Putamen (tissue), 1 donor: ENCODE measurements around the gene TPD52L1.
"Not testable (repeated sequence)": the region's sequence is repeated elsewhere in the genome, so short reads cannot be mapped to it uniquely, and the experiment has no call there.

ENCODE experiments used
- DNase-seq: peaks from one replicate; pipeline ENCODE4 v3.0.0-alpha.2; 2016; ENCODE audit warnings: low spot score

Gene TPD52L1

DNA sequence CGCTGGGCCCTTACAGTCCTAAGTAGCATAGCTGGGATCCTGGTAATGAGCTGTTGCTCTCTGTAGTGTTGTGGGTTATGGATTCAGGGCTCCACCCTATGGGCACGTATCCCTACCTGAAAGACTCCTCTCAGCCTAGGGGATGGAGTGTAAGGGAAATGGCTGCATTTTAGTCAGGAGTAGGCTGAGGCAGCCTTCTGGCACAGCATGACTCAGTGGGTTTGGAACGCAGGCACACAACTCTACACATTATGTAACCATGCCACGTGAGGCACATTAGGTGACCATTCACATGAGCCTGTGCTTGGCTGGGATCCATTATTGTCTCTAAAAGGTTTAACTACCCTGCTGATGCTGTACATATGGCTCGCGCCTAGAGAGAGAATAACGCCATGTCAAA is 120.4 kb downstream of the TPD52L1 start:
- no peak for DNase-seq

DNA sequence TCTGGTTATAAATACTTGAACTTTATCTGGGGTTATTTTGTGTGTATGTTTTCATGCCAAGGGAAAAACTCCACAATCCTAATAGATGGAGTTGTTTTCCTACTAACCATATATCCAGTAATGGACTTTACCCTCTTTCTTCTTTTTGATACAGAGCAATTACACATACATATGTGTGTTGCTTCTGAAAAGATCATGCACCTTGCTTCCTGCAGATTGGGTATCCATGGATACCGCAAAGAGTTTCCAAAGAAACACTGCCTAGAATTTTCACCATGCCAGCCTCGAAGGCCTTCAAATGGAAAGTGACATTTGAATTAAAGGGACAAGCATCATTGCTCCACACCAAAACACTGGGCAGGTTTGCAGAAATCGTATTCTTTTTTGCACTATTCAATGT is 121.4 kb downstream of the TPD52L1 start:
- no peak for DNase-seq

DNA sequence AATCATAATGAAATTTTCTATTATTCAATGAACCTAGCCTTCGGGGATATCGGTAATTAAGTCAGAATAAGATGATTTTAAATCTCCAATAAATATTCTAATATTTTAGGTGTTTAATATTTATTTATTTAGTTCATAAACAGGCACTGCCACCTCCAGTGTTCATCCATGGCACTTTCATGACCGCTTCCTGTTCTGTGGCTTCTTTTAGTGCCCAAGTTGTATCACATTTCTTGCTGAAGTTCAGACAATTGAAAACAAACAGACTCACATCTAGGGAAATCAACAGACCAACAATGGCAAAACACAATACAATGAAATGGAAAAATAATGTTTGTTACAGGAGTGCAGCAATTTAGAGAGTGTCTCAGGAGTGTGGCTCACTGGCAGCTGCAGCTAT is 122.2 kb downstream of the TPD52L1 start:
- no peak for DNase-seq

DNA sequence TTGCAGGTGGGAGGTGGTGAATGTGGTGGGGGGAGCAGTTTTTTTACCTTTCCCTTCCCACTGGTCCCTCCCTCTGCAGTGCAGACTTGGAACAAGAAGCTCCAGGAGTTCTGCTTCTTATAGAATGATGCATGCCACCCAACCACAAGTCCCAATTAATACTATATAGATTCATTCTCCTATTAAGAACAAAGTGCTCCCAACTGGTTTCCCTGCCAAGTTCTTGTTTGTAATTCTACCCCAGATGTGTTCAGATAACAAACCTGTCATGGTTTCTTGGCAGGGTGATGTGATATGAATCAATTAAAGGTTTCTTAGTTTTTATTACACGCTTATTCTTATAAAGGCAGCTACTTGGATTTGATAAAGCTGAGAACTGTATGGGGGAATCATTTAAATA is 124.3 kb downstream of the TPD52L1 start:
- DNase-seq: no peak

DNA sequence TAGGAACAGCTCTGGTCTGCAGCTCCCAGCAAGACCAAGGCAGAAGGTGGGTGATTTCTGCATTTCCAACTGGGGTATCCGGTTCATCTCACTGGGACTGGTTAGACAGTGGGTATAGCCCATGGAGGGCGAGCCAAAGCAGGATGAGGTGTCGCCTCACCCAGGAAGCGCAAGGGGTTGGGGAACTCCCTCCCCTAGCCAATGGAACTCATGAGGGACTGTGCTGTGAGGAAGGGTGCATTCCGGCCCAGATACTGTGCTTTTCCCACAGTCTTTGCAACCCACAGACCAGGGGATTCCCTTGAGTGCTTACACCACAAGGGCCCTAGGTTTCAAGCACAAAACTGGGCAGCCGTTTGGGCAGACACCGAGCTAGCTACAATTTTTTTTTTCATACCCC is 126.4 kb downstream of the TPD52L1 start:
- no peak for DNase-seq

DNA sequence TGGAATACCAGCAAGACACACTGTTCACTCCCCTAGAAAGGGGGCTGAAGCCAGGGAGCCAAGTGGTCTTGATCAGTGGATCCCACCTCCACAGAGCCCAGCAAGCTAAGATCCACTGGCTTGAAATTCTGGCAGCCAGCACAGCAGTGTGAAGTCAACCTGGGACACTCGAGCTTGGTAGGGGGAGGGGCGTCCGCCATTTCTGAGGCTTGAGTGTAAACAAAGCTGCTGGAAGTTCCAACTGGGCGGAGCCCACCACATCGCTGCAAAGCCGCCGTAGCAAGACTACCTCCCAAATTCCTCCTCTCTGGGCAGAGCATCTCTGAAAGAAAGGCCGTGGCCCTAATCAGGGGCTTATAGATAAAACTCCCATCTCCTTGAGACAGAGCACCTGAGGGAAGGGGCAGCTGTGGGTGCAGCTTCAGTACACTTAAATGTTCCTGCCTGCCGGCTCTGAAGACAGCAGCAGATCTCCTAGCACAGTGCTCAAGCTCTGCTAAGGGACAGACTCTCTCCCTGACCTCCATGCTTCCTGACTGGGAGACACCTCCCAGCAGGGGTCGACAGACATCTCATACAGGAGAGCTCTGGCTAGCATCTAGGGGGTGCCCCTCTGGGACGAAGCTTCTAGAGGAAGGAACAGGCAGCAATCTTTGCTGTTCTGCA is 126.9 kb downstream of the TPD52L1 start:
- DNase-seq: not testable (repeated sequence)

GRCh38 chr6:125282470-125282869 is 128.9 kb downstream of the TPD52L1 start:
- not testable (repeated sequence) for DNase-seq

DNA sequence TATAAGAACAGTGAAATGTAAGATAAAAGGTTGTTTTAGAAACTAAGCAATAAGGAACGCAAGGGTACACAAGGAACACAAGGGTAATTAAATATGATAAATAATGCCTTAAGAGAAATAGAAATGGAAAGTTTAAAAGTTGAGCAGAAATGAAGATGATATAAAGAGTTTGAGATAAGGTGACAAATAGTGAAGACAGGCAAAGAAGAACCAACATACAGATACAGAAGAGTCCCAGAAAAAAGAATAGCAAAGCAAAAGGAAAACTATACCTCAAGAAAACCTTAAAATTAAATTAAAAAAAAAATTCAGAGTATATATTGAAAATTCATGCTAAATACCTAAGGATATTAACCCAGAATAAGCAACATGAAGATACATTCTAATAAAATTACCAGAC is 131.8 kb downstream of the TPD52L1 start:
- DNase-seq: no peak

GRCh38 chr6:125285936-125286335 is 132.4 kb downstream of the TPD52L1 start:
- DNase-seq: no peak

GRCh38 chr6:125287718-125288117 is 134.1 kb downstream of the TPD52L1 start:
- no peak for DNase-seq

DNA sequence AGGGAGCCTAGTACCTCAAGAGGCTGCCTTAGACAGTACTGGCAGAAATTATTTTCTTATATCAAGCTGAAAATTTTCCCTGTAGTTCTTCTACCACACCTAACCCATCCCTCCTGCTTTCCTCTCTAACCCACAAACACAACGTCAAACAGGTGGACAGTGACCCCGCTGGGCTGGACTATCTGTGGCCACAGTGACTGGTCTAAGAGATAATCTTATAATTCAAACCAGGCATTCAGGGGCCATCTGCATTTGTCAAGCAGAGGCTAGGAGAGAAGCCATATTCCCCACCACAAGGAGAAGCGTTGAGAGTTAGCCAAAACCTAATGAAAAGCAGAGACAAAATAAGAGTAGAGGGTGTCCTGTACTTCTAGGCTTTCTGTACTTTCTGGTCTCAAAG is 140.0 kb downstream of the TPD52L1 start:
- no peak for DNase-seq

- DNase-seq: no peak
These were observed 140.5 kb downstream of the TPD52L1 start for GRCh38 chr6:125294036-125294435.

DNA sequence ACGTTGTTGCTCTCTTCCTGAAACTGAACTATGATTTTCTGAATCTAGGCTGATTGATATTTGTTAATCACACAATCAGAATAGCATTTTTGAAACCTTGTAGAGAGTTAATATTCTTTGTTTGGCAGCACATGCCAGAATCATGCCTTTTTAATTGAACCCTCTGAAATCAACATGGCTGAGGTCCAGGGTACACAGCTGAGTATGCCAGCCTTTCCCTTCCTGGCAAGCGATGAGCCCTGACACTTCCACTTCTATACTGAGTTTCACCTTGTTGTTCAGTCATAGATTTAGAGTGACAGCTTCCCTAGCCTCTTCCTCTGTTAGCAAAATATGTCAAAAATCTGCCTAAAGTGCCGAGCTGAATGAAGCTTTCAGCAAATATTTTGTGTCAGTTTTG is 141.4 kb downstream of the TPD52L1 start:
- no peak for DNase-seq

DNA sequence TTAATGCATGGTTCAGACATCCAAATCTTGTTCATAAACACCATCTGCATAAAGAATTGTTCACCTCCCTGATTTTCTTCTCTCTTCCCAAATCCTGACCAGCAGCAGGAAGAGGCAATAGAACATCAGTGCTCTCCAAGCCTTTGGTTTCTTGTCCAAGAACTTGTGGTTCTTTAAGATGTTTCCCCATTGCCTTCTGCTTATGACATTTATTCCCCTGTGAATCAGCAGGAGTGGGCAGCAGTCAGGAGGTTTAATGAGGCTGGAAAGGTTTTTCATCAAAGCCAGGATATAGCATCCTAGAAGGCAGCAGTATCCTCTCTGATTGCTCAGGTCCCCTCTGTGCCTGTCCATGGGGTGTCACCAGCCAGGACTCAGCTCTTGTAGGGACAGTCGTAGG is 142.9 kb downstream of the TPD52L1 start:
- DNase-seq: no peak

DNA sequence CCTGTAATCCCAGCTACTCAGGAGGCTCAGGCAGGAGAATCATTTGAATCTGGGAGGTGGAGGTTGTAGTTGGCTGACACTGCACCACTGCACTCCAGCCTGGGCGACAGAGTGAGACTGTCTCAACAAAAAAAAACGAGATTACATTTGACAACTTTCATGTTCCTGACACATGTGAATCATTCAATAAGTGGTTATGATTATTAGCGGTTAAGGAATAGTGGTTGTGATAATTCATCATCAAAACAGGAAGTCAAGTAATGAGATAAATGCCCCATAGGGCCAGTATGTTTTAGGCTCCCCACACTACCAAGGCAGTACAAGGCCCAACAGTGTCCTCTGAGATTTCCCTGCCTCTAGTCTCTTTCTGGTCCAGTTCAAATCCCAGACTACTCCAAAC is 145.7 kb downstream of the TPD52L1 start:
- no peak for DNase-seq

DNA sequence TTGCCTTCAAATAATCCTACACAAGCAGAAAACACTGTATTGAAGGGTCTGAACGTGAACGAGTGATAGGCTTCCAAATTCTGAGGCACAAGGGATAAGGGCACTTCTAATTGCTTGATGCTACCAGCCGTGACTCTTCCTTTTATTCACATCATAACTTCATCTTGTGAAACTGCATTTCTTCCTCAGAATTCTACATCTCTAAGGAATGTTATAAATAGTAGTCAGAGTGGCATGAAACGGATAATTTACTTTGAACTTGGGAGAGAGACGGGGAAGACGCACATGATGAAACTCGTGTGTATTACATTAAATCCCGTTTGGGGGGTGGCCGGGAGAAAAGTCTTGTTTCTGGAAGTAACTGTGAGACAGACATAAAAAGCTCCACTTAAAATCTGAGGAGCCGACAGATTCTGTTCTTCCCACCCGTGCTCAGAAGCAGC is 147.4 kb downstream of the TPD52L1 start:
- no peak for DNase-seq

DNA sequence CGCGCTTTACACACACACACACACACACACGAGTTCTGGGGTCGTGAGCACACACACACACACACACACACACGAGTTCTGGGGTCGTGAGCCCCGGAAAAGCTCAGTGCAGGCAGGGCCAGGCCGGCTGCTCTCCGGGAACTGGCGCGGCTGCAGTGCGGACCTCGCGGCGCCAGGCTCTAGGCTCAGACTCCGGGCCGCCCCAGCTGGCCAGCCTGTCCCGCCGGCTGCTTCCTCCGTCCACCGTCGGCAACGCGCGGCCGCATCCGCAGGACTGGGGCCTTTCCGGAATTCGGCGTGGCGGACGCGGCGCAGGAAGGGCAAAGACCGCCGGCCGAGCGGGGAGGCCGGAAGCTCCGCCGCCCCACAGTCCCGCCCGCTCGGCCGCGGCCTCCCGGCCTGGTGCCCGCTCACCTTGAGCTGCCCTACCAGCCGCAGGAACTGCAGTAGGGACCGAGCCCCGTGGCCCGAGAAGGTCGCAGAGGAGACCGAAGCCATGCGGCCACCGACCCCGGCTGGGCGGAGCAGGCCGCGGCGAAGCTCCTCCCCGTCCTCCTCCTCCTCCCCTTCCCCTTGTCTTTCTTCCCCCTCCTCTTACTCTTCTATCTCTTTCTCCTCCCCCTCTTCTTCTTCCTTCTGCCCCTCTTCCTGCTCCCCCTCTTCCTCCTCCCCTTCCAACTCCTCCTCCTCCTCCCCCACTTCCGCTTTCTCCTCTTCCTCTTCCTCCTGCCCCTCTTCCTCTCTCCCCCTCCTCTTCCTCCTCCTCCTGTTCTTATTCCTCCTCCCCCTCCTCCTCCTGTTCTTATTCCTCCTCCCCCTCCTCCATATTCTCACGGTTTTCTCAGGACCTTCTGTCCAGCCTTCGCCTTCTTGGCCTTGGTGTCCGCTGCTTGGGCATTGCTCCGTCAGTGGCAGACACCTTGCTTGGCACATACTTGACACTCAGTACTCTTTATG is 148.1 kb downstream of the TPD52L1 start, which contains the start of gene HDDC2:
Gene HDDC2, minus strand, starts transcription at position 533 of the 957 bp plus-strand sequence. Its CDS starts 35 bp downstream, at position 498.
- DNase-seq: peak; percentile 61

GRCh38 chr6:125302840-125303511 is 149.4 kb downstream of the TPD52L1 start:
- no peak for DNase-seq

GRCh38 chr6:125303512-125303854 is 149.9 kb downstream of the TPD52L1 start:
- no peak for DNase-seq

DNA sequence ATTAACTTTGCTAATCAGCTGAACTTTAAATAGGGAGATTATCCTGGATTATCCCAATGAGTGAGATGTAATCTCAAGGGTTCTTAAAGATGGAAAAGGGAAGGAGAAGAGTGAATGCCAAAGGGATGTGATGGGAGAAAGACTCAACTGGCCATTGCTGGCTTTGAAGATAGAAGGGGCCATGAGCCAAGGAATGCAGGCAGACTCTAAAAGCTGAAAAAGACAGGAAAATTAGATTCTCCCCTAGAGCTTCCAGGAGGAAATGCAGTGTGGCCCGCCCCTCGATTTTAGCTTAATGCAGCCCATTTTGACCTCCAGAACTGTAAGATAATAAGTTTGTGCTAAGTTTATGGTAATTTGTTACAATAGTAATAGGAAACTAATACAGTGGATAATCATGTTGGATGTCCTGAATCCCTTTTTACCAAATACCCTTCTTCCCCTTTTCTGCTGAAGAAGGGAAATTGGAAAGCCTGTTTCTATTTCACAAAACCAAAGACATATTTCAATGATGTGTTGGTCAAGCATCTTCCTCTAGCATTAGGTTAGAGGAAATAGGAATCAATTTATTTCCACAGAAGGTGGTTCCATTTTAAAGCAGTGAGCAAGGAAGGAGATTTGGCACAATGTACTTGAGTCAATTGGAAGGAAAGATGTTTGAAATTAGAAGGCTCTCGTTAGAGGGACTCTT is 151.5 kb downstream of the TPD52L1 start:
- DNase-seq: no peak

- no peak for DNase-seq
These were observed 153.2 kb downstream of the TPD52L1 start for GRCh38 chr6:125306756-125307149.
